SU-DHL-6 (cell line): ENCODE measurements around the gene KRT8.
A peak's percentile ranks its signal among the peaks of the same experiment; 100 is the strongest.
"Not testable (repeated sequence)": the region's sequence is repeated elsewhere in the genome, so short reads cannot be mapped to it uniquely, and the experiment has no call there.

Experiments used
- H2AFZ ChIP-seq: fragments of 200-600 bp; sonication (generic); 2 replicates; pipeline ENCODE4 v1.6.1; 2014; ENCODE audit warnings: low read depth, mild to moderate bottlenecking, moderate library complexity, mixed read lengths, antibody characterized with exemption, low read length; ENCODE audit not compliant: severe bottlenecking
- H3F3A ChIP-seq: fragments of 200-600 bp; shearing (Covaris generic); 2 replicates; pipeline ENCODE4 v1.6.0; 2016; ENCODE audit warnings: antibody characterized with exemption, mild to moderate bottlenecking; ENCODE audit not compliant: insufficient read depth
- H3K27ac ChIP-seq: fragments of 200-600 bp; sonication (generic); 2 replicates; pipeline ENCODE4 v1.5.1; 2016; ENCODE audit warnings: low read depth, mild to moderate bottlenecking, low read length, moderate library complexity, mixed read lengths
- H3K27me3 ChIP-seq: fragments of 200-600 bp; sonication (generic), shearing (Covaris generic); 2 replicates; pipeline ENCODE4 v1.6.0; 2014; ENCODE audit warnings: mild to moderate bottlenecking, low read length
- H3K36me3 ChIP-seq: fragments of 200-600 bp; sonication (generic); 2 replicates; pipeline ENCODE4 v1.6.1; 2014; ENCODE audit warnings: mild to moderate bottlenecking, low read length, mixed read lengths
- H3K4me2 ChIP-seq: fragments of 300-600, 200-600 bp; shearing (Covaris generic), sonication (generic); 2 replicates; pipeline ENCODE4 v1.6.0; 2014; ENCODE audit warnings: low read length, low read depth, mild to moderate bottlenecking; ENCODE audit not compliant: poor library complexity, severe bottlenecking
- H3K4me3 ChIP-seq: fragments of 200-600 bp; sonication (generic); 2 replicates; pipeline ENCODE4 v1.5.1; 2014; ENCODE audit warnings: antibody characterized with exemption, low read length, mild to moderate bottlenecking, mixed read lengths; ENCODE audit not compliant: insufficient read depth, poor library complexity, severe bottlenecking
- H3K79me2 ChIP-seq: fragments of 200-600 bp; sonication (generic); 2 replicates; pipeline ENCODE4 v1.6.1; 2014; ENCODE audit warnings: mild to moderate bottlenecking, low read length, moderate library complexity; ENCODE audit not compliant: insufficient read depth
- H3K9ac ChIP-seq: fragments of 200-600 bp; sonication (generic); 2 replicates; pipeline ENCODE4 v1.7.0; 2014; ENCODE audit warnings: mild to moderate bottlenecking, low read length
- H3K9me2 ChIP-seq: fragments of 200-600 bp; sonication (generic); replicated peaks from 2 replicates; pipeline ENCODE4 v1.6.1; 2014; ENCODE audit warnings: low read length; ENCODE audit not compliant: insufficient read depth
- H3K9me3 ChIP-seq: fragments of 200-600 bp; sonication (generic); 2 replicates; pipeline ENCODE4 v1.6.1; 2014; ENCODE audit warnings: low read length, mixed read lengths; ENCODE audit not compliant: insufficient read depth
- H4K20me1 ChIP-seq: fragments of 200-600 bp; sonication (generic); 2 replicates; pipeline ENCODE4 v1.6.1; 2014; ENCODE audit warnings: low read depth, mild to moderate bottlenecking, antibody characterized with exemption, low read length, moderate library complexity, mixed read lengths
- EZH2phosphoT487 ChIP-seq: fragments of 200-600 bp; sonication (generic), shearing (Covaris generic); conservative IDR thresholded peaks from 2 replicates; pipeline ENCODE4 v1.6.1; 2018; ENCODE audit warnings: mild to moderate bottlenecking, antibody characterized with exemption, low read length, moderate library complexity, mixed read lengths
- TF ChIP-seq, protein P1 (sequence below): fragments of 200-600 bp; sonication (generic); IDR thresholded peaks from one replicate; pipeline ENCODE4 v1.5.1; 2017; ENCODE audit warnings: antibody characterized with exemption, mild to moderate bottlenecking, low read length, moderate library complexity; ENCODE audit not compliant: insufficient read depth, poor library complexity, severe bottlenecking

Gene KRT8

DNA sequence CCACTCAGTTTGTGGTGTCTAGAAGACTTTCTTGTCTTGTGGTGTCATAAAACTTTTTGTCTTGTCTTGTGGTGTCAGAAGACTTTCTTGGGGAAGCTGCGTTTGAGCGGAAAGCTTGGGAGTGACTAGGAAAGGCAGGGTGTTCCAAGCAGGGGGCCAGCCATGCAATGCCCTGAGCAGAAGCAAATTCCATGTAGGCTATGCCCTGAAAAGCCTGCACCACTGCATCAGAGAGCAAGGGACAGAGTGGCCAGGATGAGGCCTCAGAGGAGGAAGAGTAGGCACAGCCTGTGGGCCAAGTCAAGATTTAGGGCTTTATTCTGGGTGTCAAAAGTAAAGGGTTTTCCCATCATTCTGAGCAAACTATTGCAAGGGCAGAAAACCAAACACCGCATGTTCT lies 14.5 kb downstream of the KRT8 start:
- Histone ChIP-seq H3F3A (no peaks in the 10 kb centered on the region), H3K4me3 (no peak overlapping the region), H3K27ac (no peak overlapping the region), H3K79me2 (no peaks in the 10 kb centered on the region), H2AFZ (no peak overlapping the region), H3K9ac (no peak overlapping the region), H3K27me3 (no peaks in the 10 kb centered on the region), H3K36me3 (no peaks in the 10 kb centered on the region), H3K4me2 (no peak overlapping the region), H3K9me3 (no peaks in the 10 kb centered on the region), H4K20me1 (no peaks in the 10 kb centered on the region), H3K9me2 (no peaks in the 10 kb centered on the region)
- TF ChIP-seq, protein P1, sequence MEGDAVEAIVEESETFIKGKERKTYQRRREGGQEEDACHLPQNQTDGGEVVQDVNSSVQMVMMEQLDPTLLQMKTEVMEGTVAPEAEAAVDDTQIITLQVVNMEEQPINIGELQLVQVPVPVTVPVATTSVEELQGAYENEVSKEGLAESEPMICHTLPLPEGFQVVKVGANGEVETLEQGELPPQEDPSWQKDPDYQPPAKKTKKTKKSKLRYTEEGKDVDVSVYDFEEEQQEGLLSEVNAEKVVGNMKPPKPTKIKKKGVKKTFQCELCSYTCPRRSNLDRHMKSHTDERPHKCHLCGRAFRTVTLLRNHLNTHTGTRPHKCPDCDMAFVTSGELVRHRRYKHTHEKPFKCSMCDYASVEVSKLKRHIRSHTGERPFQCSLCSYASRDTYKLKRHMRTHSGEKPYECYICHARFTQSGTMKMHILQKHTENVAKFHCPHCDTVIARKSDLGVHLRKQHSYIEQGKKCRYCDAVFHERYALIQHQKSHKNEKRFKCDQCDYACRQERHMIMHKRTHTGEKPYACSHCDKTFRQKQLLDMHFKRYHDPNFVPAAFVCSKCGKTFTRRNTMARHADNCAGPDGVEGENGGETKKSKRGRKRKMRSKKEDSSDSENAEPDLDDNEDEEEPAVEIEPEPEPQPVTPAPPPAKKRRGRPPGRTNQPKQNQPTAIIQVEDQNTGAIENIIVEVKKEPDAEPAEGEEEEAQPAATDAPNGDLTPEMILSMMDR = no peak
- TF ChIP-seq EZH2phosphoT487 = no peak

DNA sequence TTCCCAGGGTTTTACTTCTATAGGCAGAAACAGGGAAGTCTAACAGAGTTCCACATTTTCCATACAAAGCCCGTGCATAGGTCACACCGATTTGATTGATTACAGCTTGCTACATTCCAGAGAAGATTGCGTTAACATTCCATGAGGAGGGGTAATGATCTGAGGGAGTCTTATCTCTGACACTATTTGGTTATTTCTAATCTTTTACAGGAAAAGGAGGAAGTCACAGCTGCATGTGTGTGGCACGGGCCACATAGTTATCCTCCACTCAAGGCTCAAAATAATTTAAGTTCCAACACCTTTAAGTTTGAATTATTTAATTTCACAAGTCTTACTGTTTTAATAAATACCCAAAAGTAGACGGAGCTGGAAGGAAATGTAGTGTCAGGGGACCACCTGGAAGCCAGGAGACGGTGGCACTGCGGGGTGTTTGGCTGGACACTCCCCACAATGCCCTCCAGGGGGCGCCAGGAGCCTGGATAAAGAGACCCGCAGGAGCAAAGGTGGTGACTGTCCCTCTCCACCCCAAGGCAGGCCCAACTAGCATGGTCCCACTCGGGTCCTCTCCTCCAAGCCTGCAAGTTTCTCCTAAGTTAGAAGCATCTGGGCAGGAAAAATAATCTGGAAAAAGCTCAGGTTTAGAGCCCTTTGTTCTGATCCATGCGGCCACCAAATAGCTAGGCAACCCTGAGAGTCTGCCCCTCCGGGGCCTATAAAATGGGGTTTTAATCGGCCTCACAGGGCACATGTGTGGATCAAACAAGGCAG lies 20.2 kb downstream of the KRT8 start:
- no peak overlapping the region for H2AFZ ChIP-seq
- H3K4me2 ChIP-seq = no peak overlapping the region

DNA sequence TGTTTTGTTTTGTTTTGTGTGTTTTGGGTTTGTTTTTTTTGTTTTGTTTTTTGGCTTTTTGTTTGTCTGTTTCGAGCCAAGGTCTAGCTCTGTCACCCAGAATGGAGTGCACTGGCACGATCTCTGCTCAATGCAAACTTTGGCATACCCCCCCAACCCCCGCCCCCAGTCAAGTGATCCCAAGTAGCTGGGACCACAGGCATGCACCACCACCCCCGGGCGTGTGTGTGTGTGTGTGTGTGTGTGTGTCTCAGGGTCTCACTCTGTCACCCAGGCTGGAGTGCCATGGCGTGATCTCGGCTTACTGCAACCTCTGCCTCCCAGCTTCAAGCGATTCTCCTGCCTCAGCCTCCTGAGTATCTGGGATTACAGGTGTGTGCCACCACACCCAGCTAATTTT lies 24.4 kb downstream of the KRT8 start:
- H3K9me3 ChIP-seq, H3K27ac ChIP-seq, H3K4me3 ChIP-seq, H2AFZ ChIP-seq, H3F3A ChIP-seq, H3K4me2 ChIP-seq, H3K9me2 ChIP-seq, H3K9ac ChIP-seq, H3K36me3 ChIP-seq, H3K79me2 ChIP-seq, H4K20me1 ChIP-seq, H3K27me3 ChIP-seq: not testable (repeated sequence)

More for the DNA sequence above, 20.2 kb downstream of the KRT8 start:
- no peak overlapping the region for H3K27ac ChIP-seq
- H3K36me3 ChIP-seq = no peaks in the 10 kb centered on the region
- no peak for TF ChIP-seq EZH2phosphoT487
- TF ChIP-seq, protein P1 = peak; percentile 81
- H3K9me2 ChIP-seq = no peaks in the 10 kb centered on the region
- no peak overlapping the region for H3K4me3 ChIP-seq
- H3K9me3 ChIP-seq = no peaks in the 10 kb centered on the region
- H3K9ac ChIP-seq = no peak overlapping the region
- no peaks in the 10 kb centered on the region for H4K20me1 ChIP-seq
- no peaks in the 10 kb centered on the region for H3K79me2 ChIP-seq
- no peaks in the 10 kb centered on the region for H3F3A ChIP-seq
- H3K27me3 ChIP-seq = no peaks in the 10 kb centered on the region

DNA sequence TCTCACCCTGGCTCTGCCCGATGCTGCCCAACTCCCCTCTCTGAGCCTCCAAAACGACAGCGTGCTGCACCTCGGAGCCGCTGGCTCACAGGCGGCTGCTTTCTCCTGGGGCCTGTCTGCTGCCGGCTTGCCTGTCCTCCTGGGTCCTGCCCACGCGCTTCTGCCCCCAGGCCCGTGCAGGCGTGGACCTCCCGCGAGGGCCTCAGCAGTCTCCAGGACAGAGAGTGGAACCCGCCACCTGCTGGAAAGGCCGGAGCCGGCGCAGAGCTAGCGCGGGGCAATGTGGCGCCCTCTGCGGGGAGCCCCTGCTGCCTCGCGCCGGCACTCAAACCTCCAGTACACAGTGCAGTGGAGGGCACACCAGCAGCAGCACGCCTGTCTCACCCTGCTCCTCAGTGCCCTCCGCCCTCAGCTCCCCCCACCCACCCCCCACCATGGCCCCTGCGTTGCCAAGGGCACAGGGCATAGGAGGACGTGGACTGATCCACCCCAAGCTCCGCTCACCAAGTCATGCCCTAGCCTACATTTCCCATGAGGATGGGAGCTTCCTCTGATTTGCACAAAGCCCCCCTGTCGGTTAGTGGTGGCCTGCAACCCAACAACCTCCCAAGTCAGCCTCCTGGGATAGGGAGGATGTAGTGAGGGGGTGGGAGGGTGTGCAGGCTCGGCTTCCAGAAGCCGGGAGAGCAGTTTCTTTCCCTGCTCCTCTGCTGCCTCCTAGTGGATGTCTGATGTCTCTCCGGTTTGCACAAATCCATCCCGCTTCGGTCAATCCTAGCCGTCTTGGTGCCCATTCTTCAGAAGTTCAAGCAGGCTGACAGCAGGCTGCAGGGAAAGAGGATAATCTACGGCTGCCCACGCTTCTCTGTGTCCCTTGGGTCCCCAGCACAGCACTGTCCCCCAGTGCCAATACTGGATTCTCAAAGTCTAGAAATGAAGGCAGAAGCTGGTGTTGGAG lies 25.2 kb downstream of the KRT8 start:
- no peak for TF ChIP-seq EZH2phosphoT487
- TF ChIP-seq, protein P1 = peak; percentile 52
- H3K9ac ChIP-seq = no peak overlapping the region
- peak overlapping the region; percentile 38 for H3K4me2 ChIP-seq
- H3K27ac ChIP-seq = no peak overlapping the region
- H3K9me3 ChIP-seq = no peaks in the 10 kb centered on the region
- H3K4me3 ChIP-seq = no peak overlapping the region
- H2AFZ ChIP-seq = peak overlapping the region; percentile 58
- no peaks in the 10 kb centered on the region for H4K20me1 ChIP-seq
- no peaks in the 10 kb centered on the region for H3K36me3 ChIP-seq
- no peaks in the 10 kb centered on the region for H3K9me2 ChIP-seq
- no peaks in the 10 kb centered on the region for H3K79me2 ChIP-seq
- H3K27me3 ChIP-seq = no peaks in the 10 kb centered on the region
- H3F3A ChIP-seq = no peaks in the 10 kb centered on the region
